Stimulated activated CD8-positive, alpha-beta memory T cell treated with anti-CD3 and anti-CD28 coated beads, Interleukin-7, amount 100 ng/mL, for 48 hours (primary cell): ENCODE measurements around the gene SDK1.

ENCODE experiments used
- DNase-seq, 2 donors: peaks; one replicate each; pipeline ENCODE4 v3.0.0-alpha.2; 2020; ENCODE audit warnings: low read depth in 1 of 2; ENCODE audit errors: extremely low read depth in 1 of 2

Gene SDK1

DNA sequence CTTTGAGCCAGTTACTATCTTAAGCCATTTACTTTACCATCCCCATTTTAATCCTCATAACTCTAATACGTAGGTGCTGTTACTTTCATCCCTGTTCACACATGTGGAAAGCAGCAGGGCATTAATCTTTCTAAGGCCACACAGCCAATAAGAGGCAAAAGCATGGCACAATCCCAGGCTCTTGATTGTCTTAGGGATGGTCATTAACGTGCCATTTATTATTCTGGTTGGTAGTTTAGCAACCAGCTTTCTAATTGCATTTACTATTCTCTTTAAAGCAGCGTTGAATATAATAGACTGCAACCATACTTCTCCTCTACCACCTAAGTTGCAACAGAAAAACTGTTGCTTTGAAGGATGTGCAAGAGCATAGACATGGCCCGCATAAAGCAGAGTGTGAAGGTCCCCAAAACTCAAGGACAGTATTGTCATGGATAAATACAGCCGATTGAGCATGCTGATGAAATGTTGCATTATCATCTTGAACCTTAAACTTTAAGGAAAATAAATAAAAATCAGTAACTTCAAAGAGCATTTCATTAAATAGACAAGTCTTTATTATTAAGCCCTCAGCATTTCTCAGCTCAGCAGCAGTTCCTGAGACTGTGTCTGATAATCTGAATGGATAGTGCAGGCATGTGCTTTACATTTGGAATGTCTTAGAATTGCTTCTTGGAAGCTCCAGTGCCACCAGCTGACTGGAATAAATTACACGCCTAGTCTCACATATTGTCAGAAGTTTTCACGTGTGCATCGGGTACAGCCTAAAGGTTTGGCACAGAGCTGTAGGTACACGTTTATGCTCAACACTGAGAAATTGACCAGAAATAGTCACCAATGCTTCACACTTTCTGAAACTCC lies 467.1 kb downstream of the SDK1 start:
- no peak for DNase-seq

DNA sequence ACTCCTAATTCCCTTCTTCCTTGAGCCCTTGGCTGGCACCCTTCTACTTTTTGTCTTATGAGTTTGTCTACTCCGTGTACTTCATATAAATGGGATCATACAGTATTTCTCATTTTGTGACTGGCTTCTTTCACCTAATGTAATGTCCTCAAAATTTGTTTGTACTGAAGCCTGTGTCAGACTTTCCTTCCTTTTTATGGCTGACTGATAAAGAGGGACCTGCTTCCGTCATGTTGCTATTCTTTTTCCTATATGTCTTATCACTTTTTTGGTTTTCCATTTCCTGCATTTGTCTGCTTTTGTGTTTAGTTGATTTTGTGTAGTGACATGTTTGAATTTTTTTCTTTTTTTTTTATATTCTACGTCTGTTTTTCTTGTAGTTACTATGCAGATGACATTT lies 470.9 kb downstream of the SDK1 start:
- DNase-seq: no peak

DNA sequence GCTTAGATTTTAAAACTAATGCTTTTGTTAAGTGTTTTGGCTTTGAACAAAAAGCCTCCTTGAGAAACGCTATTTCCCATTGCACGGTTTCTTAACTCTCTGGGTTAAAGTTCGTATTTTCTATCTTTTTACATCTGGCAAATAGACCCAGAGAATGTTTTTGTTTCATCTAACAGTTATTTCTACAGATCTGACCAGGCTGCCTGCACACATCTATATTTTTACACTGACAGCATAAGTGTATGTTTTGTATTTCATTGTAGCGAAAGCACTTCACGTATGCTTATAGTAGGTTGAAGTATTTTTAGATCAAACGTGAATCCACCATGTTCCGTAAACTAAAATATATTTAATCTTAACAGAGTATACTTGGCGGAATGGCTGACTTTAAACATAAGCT lies 477.3 kb downstream of the SDK1 start:
- DNase-seq: no peak

DNA sequence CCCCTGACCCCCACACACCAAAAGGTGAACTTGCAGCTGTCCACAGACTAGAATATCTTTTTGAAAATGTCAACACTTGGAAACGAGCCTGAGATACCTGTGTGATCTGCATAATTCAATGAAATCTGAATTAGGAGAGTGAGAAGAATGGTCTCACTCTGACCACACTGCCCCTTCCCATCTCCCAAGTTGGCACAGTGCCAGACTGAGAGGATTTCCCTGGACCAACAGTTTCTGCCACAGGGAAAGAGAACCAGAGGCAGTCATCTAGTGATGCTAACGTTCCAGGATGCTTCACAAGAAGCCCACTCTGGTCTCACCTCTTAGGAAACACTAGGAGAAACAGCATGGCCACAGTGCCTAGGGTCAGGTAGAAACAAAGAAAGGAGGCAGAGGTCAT lies 479.0 kb downstream of the SDK1 start:
- no peak for DNase-seq

DNA sequence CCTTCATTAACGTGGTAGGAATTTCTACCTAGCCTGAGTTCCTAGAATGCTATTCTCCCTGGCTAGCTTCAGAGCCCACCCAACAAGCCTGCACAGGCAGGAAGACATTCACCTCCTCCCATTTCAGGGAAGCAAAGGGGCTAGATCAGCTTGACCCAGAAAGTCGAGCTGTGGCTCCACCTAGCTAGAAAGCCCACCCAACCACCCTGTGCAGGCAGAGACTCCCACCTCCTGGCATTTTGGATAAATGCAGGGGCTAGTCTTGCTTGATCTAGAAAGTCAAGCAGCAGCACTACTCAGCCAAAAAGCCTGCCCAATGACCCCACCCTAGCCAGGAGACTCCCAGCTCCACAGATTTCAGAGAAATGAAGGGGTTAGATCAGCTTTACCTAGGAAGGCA lies 479.5 kb downstream of the SDK1 start:
- no peak for DNase-seq

DNA sequence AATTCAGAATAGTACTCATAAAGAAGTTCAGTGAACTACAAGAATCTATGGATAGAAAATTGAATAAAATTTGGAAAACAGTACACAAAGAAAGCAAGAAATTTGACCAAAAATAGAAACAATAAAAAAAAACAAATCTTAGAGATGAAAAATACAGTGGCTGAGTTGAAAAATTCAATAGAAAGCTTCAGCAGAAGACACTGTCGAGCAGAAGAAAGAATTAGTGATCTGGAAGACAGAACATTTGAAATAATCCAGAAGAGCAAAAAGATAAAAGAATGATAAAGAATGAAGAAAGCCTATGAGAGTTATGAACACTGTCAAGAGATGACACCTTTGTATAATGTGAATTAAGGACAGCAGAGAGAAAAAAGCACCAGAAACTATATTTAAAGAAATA lies 480.6 kb downstream of the SDK1 start:
- no peak for DNase-seq

DNA sequence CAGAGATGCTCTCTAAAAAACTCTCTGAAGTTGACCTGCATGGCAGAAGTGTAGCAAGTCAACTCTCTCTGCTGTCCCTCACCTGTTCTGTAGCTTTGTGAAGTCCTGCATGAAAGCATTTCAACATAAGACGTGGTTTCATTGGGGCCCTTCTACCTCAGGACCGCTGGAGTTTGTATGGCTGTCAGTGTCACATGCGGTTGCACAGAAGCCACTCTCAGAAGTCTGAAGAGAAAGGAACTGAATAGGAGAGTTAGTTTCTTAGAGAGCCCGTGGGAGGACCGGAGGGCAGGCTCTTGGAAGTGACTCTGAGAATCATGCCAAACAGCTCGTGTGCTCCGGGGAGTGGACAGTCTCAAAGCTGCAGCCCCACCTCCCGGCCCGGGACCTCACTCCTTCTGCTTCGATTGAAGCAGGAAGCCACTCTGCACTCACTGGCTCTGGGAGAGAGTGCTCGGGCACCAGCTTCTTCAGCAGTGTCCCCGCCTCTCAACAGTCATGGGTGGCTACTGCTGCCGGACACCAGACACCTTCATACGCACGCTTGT lies 486.7 kb downstream of the SDK1 start:
- no peak for DNase-seq

DNA sequence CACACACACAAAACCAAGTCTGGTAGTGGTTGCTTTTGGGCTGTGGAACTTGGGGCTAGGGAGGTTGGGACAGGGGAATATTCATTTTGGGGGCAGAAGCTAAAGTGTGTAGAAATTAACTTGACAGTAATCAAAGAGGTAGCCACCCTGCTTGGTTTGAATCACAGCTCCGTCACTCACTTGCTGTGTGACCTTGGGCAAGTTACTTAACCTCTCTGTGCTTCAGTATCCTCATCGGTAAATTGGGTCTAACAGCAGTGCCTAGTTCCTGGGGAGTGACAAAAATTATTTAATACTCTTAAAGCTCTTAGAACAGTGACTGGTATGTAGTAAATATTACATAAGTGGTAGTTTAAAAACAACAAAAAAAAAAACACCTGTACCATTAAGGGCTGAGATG lies 489.8 kb downstream of the SDK1 start:
- no peak for DNase-seq

DNA sequence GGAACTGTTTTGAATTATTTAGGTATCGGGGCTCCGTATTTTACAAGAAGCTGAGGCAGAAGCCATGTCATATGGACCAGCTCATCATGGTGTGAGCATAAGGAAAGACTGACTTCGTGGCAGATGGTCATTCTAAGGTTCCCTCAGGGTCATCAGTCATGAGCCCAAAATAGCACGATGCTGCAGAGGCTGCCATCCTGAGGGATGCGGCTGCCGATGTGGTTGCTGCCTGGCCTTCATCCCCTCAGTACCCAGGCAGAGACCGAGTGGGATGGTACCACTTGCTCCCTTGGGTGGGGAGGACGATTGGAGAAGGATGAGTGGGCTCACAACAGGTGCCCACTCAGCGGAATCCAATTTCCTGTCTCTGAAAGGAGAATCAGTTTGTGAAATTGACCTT lies 490.3 kb downstream of the SDK1 start:
- DNase-seq: no peak

DNA sequence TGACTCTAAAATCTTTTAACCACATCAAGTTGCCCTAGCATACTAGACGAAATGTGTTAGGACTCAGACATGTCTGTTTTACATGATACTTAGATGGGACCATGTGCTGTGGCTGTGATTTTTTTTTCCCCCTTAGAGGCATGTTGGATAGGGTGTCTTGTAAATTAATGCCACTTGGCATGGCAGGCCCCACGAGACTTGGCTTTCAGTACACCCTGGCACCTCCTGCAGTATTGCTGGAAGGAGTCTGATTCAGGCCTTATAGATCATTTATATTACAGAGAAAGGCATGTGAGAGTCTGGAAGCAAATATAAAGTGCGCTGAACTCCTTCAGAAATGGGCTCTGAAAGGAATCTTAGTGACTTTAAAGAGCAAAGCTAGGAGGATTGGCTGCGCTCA lies 494.1 kb downstream of the SDK1 start:
- DNase-seq: no peak

DNA sequence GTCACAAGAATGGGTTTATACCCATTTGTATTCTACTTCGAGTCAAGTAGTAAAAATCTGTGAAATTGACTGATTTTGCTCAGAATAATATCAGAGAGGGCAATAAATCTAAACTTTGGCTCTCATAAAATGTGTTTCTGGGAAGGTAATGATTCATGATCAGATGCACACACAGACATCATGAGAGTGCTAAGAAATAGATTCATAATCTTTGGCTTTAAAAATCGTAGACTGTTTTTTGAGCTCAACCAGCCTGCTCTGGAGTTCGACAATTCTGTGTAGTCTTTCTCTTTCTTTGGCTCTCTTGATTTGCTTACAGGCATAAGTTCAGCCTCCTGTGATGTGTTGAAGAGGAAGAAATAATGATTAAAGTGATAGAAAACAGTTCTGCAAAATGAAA lies 494.7 kb downstream of the SDK1 start:
- no peak for DNase-seq

DNA sequence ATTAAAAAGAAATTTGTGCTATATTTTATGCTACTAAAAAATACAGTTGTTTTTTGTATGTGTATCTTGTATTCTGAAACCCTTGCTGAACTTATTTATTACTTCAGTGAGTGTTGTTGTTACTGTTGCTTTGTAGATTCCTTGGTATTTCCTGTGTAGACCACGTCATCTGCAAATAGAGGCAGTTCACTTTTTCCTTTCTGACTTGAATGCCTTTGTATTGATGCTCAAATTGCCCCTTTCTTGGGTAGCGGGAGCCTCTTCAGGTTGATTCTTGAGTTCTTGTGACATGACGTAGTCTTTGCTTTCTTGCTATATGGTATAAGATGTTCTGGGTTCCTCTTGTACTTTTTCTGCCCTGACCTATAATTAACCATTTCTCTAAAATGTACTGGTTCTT lies 504.1 kb downstream of the SDK1 start:
- no peak for DNase-seq

DNA sequence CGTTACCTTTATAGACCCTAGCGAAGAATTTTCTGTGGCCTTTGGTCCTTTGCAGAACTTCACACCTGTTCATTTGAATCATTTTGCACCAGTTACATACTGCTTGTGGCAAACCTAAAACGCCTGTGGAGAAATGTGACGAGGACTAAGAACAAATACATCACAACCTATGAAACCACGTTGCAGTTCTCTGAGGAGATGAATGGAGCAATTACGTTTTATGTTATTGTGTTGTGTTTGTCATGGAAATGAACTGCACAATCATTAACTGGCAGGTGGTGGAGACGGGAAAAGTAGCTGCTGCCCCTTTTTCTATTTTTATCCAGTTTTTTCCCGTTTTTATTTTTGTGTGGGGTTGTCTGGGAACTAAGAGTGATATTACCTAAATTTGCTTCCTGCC lies 505.5 kb downstream of the SDK1 start:
- no peak for DNase-seq

DNA sequence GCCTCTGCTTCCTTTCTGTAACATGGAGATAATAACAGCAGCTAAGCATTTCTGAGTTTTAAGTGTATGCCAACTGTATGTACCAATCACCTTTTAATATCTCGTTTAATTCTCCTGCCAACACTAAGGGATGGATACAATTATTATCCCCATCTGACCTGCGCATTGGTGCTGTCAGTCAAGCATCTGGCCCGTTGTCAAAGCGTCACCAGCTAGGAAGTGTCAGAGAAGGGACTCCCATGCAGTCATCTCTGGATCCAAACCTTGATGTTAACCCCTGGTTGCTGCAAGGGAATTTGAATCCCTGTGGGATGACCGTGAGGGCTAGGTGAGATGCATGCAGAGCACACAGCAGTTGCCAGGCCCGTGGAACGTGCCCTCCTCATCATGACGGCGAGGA lies 506.8 kb downstream of the SDK1 start:
- DNase-seq: no peak

DNA sequence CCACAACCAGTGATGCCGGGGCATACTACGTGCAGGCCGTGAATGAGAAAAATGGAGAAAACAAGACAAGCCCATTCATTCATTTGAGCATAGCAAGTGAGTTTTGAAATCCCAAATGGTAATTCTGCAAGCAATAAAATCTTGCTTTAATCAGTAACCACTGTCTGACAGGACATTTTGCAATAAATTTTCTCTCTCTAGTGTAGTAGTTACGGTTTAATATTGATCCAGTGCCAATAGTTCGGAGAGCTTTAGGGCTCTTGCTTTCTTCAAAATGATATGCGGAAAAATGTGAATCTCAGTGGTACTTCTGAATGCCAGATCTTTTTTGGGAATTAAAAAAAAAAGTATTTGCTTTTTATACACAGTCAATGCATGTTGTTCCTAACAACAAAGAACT lies 520.4 kb downstream of the SDK1 start:
- DNase-seq: no peak

DNA sequence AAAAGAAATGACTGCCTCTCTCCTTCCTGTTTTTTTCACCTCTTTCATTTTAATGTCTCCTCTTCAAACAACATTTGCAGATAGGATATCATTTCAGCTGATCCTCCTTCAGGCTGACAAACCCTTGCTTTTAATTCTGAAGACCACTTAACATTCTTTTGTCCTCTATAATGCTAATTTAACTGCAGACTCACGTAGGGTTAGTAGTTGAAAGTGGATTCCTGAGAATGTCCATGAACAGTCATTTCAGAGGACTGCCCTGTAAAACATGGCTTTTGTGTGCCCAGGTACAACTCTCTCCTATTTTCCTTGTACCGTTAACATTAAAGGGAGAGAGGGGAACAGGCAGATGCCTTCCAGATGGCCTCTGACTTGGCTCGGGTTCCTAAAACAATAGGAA lies 524.4 kb downstream of the SDK1 start:
- no peak for DNase-seq

DNA sequence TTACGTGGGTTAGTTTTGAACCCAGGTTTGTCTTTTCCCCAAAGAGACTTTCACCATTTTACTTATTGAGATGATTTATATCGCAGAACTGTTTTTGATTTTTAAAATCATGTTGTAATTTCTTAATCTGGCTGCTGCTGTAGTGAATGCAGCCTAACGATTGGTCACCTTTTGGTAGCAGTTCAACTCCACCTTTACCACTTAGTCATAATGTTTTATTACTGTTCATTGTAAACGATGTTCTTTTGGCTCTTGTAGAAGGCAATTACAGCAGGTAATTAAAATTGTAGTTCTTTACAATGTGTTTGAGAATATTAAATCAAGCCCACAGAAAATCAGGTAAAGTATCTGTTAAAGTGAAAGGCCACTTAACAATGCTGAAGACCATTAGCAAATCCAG lies 531.1 kb downstream of the SDK1 start:
- DNase-seq: no peak

DNA sequence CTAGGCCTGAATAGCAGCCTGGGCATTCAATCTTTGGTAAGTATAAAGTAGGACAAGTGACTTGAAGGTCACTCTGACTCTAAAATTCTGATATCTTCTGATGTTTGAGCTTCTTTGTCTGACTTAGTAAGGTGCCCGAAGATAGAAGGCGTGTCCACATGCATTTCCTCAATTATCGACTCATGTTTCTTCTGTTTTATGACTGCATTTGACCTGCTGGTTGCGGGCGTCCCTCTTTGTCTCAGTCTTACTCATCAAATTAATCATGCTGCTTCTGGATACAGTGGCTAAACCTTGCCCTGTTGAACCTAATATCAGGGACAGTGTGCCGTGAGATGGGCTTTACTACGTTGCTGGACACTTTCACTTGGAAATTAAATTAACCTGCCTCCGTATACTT lies 534.1 kb downstream of the SDK1 start:
- DNase-seq: no peak

DNA sequence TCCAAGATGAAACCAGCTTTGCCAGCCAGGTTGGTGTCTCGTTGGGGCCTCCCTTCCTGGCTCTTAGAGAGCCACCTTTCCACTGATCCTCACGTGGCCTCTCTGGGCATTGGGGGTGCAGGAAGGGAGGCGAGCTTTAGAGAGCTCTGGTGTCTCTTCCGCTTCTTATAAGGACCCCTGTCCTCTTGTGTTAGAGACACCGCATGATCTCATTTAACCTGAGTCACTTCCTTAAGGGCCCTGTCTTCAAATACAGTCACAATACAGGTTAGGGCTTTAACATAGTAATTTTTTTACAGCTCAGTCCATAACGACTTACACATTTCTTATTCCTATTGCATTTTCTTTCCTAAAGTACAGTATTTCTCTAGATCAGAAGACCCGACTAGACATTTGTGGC lies 535.8 kb downstream of the SDK1 start:
- DNase-seq: no peak

DNA sequence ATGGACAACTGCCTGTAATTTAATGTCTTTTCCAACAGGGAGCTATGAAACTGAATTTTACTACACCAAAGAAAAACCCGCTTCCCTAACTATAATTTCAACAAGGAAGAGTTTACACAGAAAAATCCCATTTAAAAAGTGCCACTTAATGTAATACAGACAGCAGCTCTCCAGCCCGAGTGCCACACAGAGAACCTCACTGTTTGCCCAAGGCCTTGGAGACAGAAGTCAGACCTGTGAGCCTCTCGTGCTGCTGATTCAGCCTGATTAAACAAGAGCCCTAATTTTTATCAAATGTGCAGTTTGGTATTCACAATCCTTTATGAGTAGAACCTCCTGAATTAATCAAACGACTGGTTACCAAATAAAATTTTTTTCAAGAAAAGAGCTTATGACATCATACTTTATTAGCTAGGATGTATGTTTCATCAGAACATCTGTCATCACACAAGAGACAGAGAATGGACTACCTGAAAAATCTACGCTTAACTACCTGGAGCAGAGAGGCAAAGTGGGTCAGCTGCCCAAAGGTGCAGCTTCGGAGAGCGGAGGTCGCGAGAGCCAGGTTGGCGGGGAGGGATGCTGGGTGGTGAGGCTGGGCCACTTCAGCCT lies 543.6 kb downstream of the SDK1 start:
- DNase-seq: no peak

DNA sequence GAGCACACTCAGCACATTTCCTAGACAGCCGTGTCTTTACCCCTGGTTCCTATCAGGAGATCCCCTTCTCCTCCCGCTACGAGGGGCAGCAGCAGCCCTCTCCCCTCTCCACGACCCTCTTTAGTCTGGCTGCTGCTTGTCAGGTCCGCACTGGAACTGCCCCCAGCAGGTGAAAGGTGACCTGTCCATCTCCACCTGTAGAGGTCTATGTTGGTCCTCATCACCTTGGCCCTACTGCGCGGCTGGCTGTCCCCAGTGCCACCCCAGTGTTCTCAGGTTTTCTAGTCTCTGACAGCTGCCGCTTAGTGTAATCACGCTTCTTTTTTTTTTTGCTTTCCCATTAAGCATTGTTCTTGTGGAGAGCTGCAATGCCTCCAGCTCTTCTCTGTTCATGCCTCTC lies 545.7 kb downstream of the SDK1 start:
- no peak for DNase-seq

DNA sequence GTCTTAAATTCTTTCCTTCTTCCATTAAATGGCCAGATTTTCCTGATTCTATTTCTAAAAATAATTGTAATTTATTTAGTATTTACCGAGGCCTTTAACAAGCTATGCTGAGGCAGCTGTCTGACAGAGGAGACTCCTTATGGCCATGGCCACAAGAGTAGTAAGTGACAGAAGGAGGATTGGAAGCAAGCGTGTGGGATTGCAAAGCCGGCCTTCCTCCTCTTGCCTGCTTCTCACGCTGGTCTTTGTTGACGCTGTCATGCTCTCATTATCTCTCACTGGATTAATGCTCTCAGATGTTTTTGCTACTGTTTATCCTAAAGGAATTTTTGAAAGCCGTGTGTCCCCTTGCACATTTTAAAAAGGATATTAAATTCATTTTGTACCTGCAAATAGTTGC lies 546.3 kb downstream of the SDK1 start:
- no peak for DNase-seq

DNA sequence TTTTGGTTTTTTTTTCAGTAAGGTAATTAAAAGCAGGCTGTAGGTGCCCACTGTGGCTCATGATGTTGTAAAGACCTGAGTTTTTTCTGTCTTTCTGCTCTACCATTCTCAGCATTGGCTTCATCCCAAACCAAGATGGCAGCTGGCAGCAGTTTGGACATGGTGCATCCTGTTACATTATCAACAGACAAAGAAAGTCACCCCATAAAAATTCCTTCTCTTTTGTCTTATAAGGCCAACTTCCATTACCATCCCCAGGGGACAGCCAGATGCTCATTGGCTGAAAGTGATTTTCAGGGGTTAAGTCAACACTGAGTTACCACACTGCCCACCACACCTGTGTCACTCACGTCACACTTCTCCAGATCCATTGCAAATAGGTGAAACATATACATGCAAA lies 558.4 kb downstream of the SDK1 start:
- DNase-seq: no peak
